ENCODE results near the gene HMSD. TPM values are rescaled to one million over a fixed set of nuclear protein-coding genes. Genes with fewer than 3 reads are reported as not detected.

HMSD gene
- total RNA-seq, 2 donors from 2014 or later: 0.61 to 38.0 TPM

GRCh38 chr18:63974991-63975390 is 25.9 kb downstream of the HMSD start:
- DNase-seq (ENCODE audit: low spot score in 2 of 2): no peak
- no peak for ATAC-seq
- Mint-ChIP-seq H3K27ac (no peak overlapping the region), H3K9me3 (no peaks in the 10 kb centered on the region), H3K36me3 (peaks cover 6 to 17% of the 10 kb centered on the region in 2 donors)

DNA sequence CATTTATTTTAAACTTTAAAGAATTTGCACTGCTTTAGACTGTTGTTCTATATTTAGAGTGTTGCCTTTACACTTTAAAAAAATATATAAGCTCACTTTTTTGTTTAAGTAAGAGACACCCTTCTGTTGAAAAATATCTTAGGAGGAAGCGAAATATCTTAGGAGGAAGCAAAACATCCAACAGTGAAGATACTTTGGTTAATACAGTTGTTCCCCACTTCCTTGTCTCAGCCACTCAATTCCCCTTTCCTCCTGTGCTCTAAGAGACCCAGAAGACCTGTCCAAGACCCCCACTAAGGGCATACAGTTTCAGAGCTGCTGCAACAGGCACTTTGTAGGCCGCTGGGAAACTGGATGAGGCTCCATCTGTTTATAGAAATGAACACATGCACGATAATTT is 26.5 kb downstream of the HMSD start:
- ATAC-seq: no peak
- Mint-ChIP-seq H3K9me3 (no peaks in the 10 kb centered on the region), H3K27ac (no peak overlapping the region), H3K36me3 (peaks cover 6 to 19% of the 10 kb centered on the region in 2 donors)
- no peak for DNase-seq (ENCODE audit: low spot score in 2 of 2)

DNA sequence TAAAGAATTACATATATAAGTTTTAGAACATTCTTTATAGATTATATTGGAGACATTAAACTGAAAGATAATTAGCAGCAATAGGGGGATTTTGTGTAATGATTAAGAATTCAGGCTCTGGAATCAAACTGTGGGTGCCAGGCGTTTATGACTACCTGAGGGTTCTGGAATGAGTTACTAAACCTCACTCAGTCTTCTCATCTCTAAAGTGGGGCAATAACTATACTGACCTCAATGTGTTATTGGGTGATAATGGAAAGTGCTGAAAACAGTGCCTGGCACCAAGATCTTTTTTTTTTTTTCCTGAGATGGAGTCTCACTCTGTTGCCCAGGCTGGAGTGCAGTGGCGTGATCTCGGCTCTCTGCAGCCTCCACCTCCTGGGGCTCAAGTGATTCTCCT is 27.9 kb downstream of the HMSD start:
- Mint-ChIP-seq H3K27ac (no peak overlapping the region), H3K36me3 (peaks cover 0 to 18% of the 10 kb centered on the region in 2 donors), H3K9me3 (no peaks in the 10 kb centered on the region)
- DNase-seq (ENCODE audit: low spot score in 2 of 2) (no peak), ATAC-seq (peak; percentile 59 to 69)

DNA sequence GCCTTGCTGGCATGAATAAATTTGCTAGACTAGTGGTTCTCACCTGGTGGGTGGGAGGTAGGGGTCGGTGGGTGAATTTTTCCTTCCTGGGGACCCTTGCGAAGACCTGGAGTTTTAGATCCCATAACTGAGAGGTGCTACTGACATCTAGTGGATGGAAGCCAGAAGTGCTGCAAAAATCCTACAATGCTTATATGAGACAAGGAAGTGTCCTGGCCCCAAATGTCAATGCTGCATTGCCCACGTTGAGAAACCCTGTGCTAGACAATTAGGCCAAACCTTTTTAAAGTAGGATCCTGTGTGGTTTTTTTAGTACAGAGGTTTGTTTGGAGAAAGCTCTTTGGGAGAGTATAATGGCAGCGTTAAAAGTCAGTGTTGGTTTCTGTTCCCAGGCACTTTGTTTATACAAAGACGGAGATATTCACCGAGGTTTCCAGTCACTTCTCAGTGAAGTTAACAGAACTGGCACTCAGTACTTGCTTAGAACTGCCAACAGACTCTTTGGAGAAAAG is 30.4 kb downstream of the HMSD start:
- Mint-ChIP-seq H3K9me3 (no peaks in the 10 kb centered on the region), H3K27ac (no peak overlapping the region), H3K36me3 (peaks cover 0 to 18% of the 10 kb centered on the region in 2 donors)
- ATAC-seq: peak; percentile 43
- DNase-seq (ENCODE audit: low spot score in 2 of 2): peak in 1 of 2 donors; percentile 30

- DNase-seq (ENCODE audit: low spot score in 2 of 2) (no peak), ATAC-seq (no peak)
- Mint-ChIP-seq H3K36me3 (peaks cover 0 to 18% of the 10 kb centered on the region in 2 donors), H3K9me3 (no peaks in the 10 kb centered on the region), H3K27ac (no peak overlapping the region)
These were observed 30.9 kb downstream of the HMSD start for GRCh38 chr18:63980027-63980426.

DNA sequence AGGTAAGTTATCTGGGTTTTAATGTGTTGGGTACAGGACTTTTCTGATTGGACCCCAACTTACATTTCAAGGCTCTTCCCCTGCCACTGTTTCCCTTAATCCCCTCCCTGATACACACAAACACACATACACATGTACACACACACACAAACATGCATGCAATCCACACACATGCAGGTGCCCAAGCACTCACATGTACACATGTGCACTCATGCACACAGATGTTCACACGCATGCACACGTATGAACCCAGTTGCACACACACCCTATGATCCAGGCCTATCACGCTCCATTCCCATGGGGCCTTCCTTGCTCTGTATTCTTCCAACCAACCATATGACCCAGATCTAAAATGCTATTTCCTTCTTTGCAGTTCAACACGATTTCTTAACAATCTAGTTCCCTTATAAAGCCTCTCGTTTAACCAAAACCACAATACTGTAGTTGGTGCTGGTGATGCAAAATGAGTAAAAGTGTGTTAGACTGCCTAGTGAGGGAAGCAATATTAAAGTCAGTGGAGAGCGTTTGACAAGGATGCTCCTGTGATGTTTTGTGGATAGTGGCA is 31.9 kb downstream of the HMSD start:
- ATAC-seq: no peak
- peak overlapping the region in 1 of 2 donors; percentile 4 for H3K27ac Mint-ChIP-seq
- DNase-seq (ENCODE audit: low spot score in 2 of 2): no peak
- H3K9me3 Mint-ChIP-seq: no peaks in the 10 kb centered on the region
- H3K36me3 Mint-ChIP-seq: peaks cover 0 to 18% of the 10 kb centered on the region in 2 donors

GRCh38 chr18:63981719-63982118 is 32.6 kb downstream of the HMSD start:
- DNase-seq (ENCODE audit: low spot score in 2 of 2): no peak
- peak in 1 of 2 donors; percentile 47 for ATAC-seq
- Mint-ChIP-seq H3K36me3 (peaks cover 0 to 18% of the 10 kb centered on the region in 2 donors), H3K9me3 (no peaks in the 10 kb centered on the region), H3K27ac (peak overlapping the region in 1 of 2 donors; percentile 7)

DNA sequence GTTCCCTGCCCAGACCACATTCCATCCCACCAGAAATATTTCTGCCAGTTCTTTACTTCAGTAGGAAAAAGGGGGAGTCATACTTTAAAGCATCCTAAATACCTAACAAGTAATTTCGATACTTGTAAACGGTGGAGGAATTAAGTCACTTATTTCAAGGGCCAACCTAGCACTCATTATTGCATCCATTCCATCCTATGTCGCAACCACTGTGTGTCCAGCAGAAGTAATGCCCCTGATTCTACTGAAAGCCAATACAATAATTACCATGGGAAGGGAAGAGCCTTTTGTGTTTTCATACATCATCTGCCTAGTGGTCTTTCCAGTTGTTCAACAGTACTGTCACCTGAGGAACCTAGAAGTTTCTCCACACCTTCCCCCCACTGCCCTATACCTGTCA is 33.3 kb downstream of the HMSD start:
- peaks cover 0 to 18% of the 10 kb centered on the region in 2 donors for H3K36me3 Mint-ChIP-seq
- no peak overlapping the region for H3K27ac Mint-ChIP-seq
- ATAC-seq (no peak), DNase-seq (ENCODE audit: low spot score in 2 of 2) (no peak)
- H3K9me3 Mint-ChIP-seq: no peaks in the 10 kb centered on the region

GRCh38 chr18:63986885-63987284 is 37.8 kb downstream of the HMSD start:
- no peak for DNase-seq (ENCODE audit: low spot score in 2 of 2)
- no peaks in the 10 kb centered on the region for H3K9me3 Mint-ChIP-seq
- H3K36me3 Mint-ChIP-seq: no peaks in the 10 kb centered on the region
- no peak for ATAC-seq
- H3K27ac Mint-ChIP-seq: no peak overlapping the region

DNA sequence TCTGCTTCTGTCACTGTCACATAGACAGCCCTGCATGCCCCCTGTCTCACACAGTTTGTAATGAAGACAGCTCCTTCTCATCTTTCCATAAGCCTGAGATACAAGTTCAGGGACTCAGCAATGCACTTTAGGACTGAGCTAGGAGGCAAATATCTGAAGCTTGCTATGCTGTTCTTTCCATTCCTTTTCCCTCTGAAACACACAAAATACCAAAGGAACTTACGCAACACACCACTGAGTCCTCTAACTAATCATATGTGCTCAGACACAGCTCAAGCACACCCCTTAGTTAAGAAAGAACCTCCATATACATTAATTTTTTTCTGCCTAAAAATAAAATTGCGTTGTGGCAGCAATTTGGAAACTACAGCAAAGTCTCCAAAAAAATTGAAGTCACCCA is 38.6 kb downstream of the HMSD start:
- Mint-ChIP-seq H3K9me3 (no peaks in the 10 kb centered on the region), H3K27ac (no peak overlapping the region), H3K36me3 (no peaks in the 10 kb centered on the region)
- no peak for DNase-seq (ENCODE audit: low spot score in 2 of 2)
- no peak for ATAC-seq

DNA sequence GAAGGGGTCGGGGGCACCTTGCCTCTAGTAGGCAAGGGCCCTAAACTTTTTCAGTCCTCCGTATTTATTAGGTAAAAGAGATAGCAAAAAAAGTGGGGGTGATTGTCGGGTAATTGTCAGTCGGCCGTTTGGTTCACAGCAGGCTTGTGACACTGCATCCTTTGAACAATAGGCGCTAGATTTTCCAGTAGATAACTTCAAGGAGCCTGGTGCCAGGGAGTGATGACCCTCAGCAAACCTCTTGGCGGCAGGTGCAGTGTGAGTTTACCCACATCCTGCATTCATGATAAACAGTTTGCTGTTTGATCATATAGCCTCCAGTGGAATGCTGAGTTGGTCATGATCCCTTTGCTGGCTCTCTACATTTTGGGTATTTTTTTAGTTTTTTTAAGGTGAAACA is 43.6 kb downstream of the HMSD start:
- ATAC-seq: no peak
- peaks cover 6 to 11% of the 10 kb centered on the region in 2 donors for H3K36me3 Mint-ChIP-seq

DNA sequence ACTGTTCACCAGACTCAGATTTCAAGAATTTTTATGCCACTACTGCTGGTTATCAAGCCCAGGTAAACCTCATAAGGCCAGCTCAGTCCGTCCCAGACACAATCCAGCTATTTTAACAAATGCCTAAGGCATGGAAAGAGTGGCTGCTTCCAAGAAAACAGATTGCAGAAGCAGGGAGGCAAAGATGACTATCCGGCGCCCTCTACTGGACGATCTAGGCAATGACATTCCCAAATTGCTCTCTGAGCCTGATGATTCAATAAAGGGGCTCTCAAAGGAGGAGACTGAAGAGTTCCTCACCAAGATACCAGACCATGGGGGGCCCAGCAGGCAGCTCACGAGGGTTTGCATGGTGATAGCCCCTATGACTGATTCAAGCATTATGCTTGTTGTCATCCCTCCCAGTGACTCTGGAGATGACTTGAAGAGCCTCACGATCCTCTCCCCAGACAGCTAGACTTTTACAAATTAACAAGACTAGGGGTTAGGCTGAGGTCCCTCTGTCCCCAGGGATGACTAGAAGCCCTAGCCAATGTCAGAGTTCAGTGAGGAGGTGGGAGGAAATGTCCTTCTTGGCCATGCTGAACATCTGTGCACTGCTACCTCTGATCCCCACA is 45.8 kb downstream of the HMSD start:
- Mint-ChIP-seq H3K27ac (no peak overlapping the region), H3K9me3 (peaks cover 5 to 9% of the 10 kb centered on the region in 2 donors), H3K36me3 (peaks cover 6 to 11% of the 10 kb centered on the region in 2 donors)
- ATAC-seq (peak in 1 of 2 donors; percentile 30), DNase-seq (ENCODE audit: low spot score in 2 of 2) (peak in 1 of 2 donors; percentile 44)

More for the DNA sequence above, 43.6 kb downstream of the HMSD start:
- DNase-seq (ENCODE audit: low spot score in 2 of 2): no peak
- Mint-ChIP-seq H3K27ac (no peak overlapping the region), H3K9me3 (peaks cover 5 to 9% of the 10 kb centered on the region in 2 donors)

GRCh38 chr18:63997041-63997440 is 47.9 kb downstream of the HMSD start:
- H3K9me3 Mint-ChIP-seq: peaks cover 8 to 9% of the 10 kb centered on the region in 2 donors
- DNase-seq (ENCODE audit: low spot score in 2 of 2) (no peak), ATAC-seq (no peak)
- H3K36me3 Mint-ChIP-seq: peaks cover 9 to 11% of the 10 kb centered on the region in 2 donors
- H3K27ac Mint-ChIP-seq: no peak overlapping the region

- DNase-seq (ENCODE audit: low spot score in 2 of 2) (no peak), ATAC-seq (no peak)
- H3K27ac Mint-ChIP-seq: no peak overlapping the region
- peaks cover 8 to 9% of the 10 kb centered on the region in 2 donors for H3K9me3 Mint-ChIP-seq
- peaks cover 10 to 11% of the 10 kb centered on the region in 2 donors for H3K36me3 Mint-ChIP-seq
These were observed 48.5 kb downstream of the HMSD start for GRCh38 chr18:63997606-63998005.

GRCh38 chr18:63999871-64000270 is 50.8 kb downstream of the HMSD start:
- no peak for ATAC-seq
- H3K9me3 Mint-ChIP-seq: peaks cover 5 to 15% of the 10 kb centered on the region in 2 donors
- H3K36me3 Mint-ChIP-seq: peaks cover 10 to 11% of the 10 kb centered on the region in 2 donors

GRCh38 chr18:64002581-64002980 is 53.5 kb downstream of the HMSD start:
- H3K9me3 Mint-ChIP-seq: peaks cover 0 to 10% of the 10 kb centered on the region in 2 donors
- ATAC-seq (no peak), DNase-seq (ENCODE audit: low spot score in 2 of 2) (no peak)
- H3K36me3 Mint-ChIP-seq: peaks cover 5 to 6% of the 10 kb centered on the region in 2 donors
- no peak overlapping the region for H3K27ac Mint-ChIP-seq

More at GRCh38 chr18:63999871-64000270, 50.8 kb downstream of the HMSD start:
- no peak overlapping the region for H3K27ac Mint-ChIP-seq
- DNase-seq (ENCODE audit: low spot score in 2 of 2): no peak

GRCh38 chr18:64009305-64009704 is 60.2 kb downstream of the HMSD start:
- no peak overlapping the region for H3K27ac Mint-ChIP-seq
- ATAC-seq (no peak), DNase-seq (ENCODE audit: low spot score in 2 of 2) (no peak)

More at GRCh38 chr18:64009305-64009704, 60.2 kb downstream of the HMSD start:
- H3K9me3 Mint-ChIP-seq: no peaks in the 10 kb centered on the region
- no peaks in the 10 kb centered on the region for H3K36me3 Mint-ChIP-seq
